Liver (tissue), 3 donors: ENCODE data around the gene ARHGEF16.

Experiments
- ATF3 ChIP-seq: IDR thresholded peaks from 2 replicates; pipeline ENCODE4 v1.6.1; 2016; ENCODE audit warnings: antibody characterized with exemption
- EGR1 ChIP-seq, 2 donors: IDR thresholded peaks; 2 replicates each; pipeline ENCODE4 v1.6.1; 2016 to 2018; ENCODE audit warnings: antibody characterized with exemption in 2 of 2, low read depth in 2 of 2
- FOXA1 ChIP-seq: IDR thresholded peaks from 2 replicates; pipeline ENCODE4 v1.6.1; 2016; ENCODE audit warnings: antibody characterized with exemption
- GABPA ChIP-seq, 2 donors: IDR thresholded peaks in 1 of 2; conservative IDR thresholded peaks in 1 of 2; 2 replicates each; pipeline ENCODE4 v1.6.1; 2016; ENCODE audit warnings: antibody characterized with exemption in 2 of 2, mild to moderate bottlenecking in 1 of 2, moderate library complexity in 1 of 2
- JUND ChIP-seq, 2 donors: IDR thresholded peaks; 2 replicates each; pipeline ENCODE4 v1.6.1; 2016; ENCODE audit warnings: antibody characterized with exemption in 2 of 2
- NR2F2 ChIP-seq: IDR thresholded peaks from 2 replicates; pipeline ENCODE4 v1.6.1; 2016; ENCODE audit warnings: antibody characterized with exemption
- REST ChIP-seq: IDR thresholded peaks from 2 replicates; pipeline ENCODE4 v1.6.1; 2016; ENCODE audit warnings: antibody characterized with exemption, mild to moderate bottlenecking
- RXRA ChIP-seq, 2 donors: IDR thresholded peaks; 2 replicates each; pipeline ENCODE4 v1.6.1; 2017 to 2018; ENCODE audit warnings: antibody characterized with exemption in 2 of 2, mild to moderate bottlenecking in 1 of 2
- SP1 ChIP-seq: IDR thresholded peaks from 2 replicates; pipeline ENCODE4 v1.6.1; 2018; ENCODE audit warnings: antibody characterized with exemption, mild to moderate bottlenecking
- TAF1 ChIP-seq: conservative IDR thresholded peaks from 2 replicates; pipeline ENCODE4 v1.6.1; 2016; ENCODE audit warnings: antibody characterized with exemption, mild to moderate bottlenecking
- YY1 ChIP-seq: IDR thresholded peaks from 2 replicates; pipeline ENCODE4 v1.6.1; 2016; ENCODE audit warnings: antibody characterized with exemption, mild to moderate bottlenecking
- TF ChIP-seq, protein P1 (sequence below): fragments of 150-350 bp; IDR thresholded peaks from 2 replicates; pipeline ENCODE4 v1.5.1; 2017; ENCODE audit warnings: improper control_type of control experiment, low read depth, low read length; ENCODE audit not compliant: missing input control
- TF ChIP-seq, protein P2 (sequence below): IDR thresholded peaks from 2 replicates; pipeline ENCODE4 v1.6.1; 2016; ENCODE audit warnings: antibody characterized with exemption
- TF ChIP-seq, protein P3 (sequence below): IDR thresholded peaks from 2 replicates; pipeline ENCODE4 v1.6.1; 2016; ENCODE audit warnings: antibody characterized with exemption
- donor health status: healthy.
- donor health status: healthy.

- TF ChIP-seq, protein P1, sequence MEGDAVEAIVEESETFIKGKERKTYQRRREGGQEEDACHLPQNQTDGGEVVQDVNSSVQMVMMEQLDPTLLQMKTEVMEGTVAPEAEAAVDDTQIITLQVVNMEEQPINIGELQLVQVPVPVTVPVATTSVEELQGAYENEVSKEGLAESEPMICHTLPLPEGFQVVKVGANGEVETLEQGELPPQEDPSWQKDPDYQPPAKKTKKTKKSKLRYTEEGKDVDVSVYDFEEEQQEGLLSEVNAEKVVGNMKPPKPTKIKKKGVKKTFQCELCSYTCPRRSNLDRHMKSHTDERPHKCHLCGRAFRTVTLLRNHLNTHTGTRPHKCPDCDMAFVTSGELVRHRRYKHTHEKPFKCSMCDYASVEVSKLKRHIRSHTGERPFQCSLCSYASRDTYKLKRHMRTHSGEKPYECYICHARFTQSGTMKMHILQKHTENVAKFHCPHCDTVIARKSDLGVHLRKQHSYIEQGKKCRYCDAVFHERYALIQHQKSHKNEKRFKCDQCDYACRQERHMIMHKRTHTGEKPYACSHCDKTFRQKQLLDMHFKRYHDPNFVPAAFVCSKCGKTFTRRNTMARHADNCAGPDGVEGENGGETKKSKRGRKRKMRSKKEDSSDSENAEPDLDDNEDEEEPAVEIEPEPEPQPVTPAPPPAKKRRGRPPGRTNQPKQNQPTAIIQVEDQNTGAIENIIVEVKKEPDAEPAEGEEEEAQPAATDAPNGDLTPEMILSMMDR, result no peak
- TF ChIP-seq TAF1 (no peak), REST (no peak), FOXA1 (no peak), RXRA (IDR thresholded peaks at IDR 0.05) (no peak), GABPA (IDR thresholded peaks at IDR 0.05 in 1 of 2, conservative IDR thresholded peaks at IDR 0.05 in 1 of 2) (no peak), SP1 (no peak), ATF3 (no peak), JUND (IDR thresholded peaks at IDR 0.05) (no peak), YY1 (no peak), EGR1 (IDR thresholded peaks at IDR 0.05; ENCODE audit: low read depth in 2 of 2) (no peak), NR2F2 (no peak)
- TF ChIP-seq, protein P2, sequence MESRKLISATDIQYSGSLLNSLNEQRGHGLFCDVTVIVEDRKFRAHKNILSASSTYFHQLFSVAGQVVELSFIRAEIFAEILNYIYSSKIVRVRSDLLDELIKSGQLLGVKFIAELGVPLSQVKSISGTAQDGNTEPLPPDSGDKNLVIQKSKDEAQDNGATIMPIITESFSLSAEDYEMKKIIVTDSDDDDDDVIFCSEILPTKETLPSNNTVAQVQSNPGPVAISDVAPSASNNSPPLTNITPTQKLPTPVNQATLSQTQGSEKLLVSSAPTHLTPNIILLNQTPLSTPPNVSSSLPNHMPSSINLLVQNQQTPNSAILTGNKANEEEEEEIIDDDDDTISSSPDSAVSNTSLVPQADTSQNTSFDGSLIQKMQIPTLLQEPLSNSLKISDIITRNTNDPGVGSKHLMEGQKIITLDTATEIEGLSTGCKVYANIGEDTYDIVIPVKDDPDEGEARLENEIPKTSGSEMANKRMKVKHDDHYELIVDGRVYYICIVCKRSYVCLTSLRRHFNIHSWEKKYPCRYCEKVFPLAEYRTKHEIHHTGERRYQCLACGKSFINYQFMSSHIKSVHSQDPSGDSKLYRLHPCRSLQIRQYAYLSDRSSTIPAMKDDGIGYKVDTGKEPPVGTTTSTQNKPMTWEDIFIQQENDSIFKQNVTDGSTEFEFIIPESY, result no peak
- TF ChIP-seq, protein P3, sequence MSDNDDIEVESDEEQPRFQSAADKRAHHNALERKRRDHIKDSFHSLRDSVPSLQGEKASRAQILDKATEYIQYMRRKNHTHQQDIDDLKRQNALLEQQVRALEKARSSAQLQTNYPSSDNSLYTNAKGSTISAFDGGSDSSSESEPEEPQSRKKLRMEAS, result no peak
Observed at GRCh38 chr1:3432306-3432705, 22.2 kb upstream of the ARHGEF16 start.
